Endothelial cell of umbilical vein (primary cell): ENCODE data around the gene NDUFS5. TPM values are rescaled to one million over a fixed set of nuclear protein-coding genes. Genes with fewer than 3 reads are reported as not detected.

Experiments
- BruUV-seq: library from RNA; stranded (reverse); fragments of 400-500 nt; replicated peaks from 2 replicates; lab custom pipeline; 2021; lab: Mats Ljungman, UMichigan
- CTCF ChIA-PET: fragments of 300-600, 350-600 bp; sonication (Branson Sonifier 250); formaldehyde crosslinking; loops from one replicate; lab custom pipeline; 2021; ENCODE audit warnings: antibody characterized with exemption, inconsistent platforms; lab: Charles Lee
- POLR2A ChIA-PET: fragments of 300-600, 350-600 bp; sonication (Branson Sonifier 250); formaldehyde crosslinking; loops from one replicate; lab custom pipeline; 2021; ENCODE audit warnings: antibody characterized with exemption, inconsistent platforms; lab: Charles Lee
- DNase-seq: peaks from one replicate; pipeline ENCODE4 v3.0.0-alpha.2; 2011; ENCODE audit warnings: low read depth, low spot score
- FAIRE-seq: peaks from 2 replicates; lab custom pipeline; 2011; peaks lifted over from hg19 to GRCh38; lab: Jason Lieb, UNC
- H2AFZ ChIP-seq: 2 replicates; pipeline ENCODE4 v1.6.0; 2012; ENCODE audit warnings: low read depth, low read length, control low read depth, inconsistent platforms
- H3K27ac ChIP-seq: 2 replicates; pipeline ENCODE4 v1.5.1; 2011; ENCODE audit warnings: low read depth, mild to moderate bottlenecking, control low read depth, low read length, moderate library complexity; ENCODE audit not compliant: insufficient read depth
- H3K27me3 ChIP-seq, 2 experiments: 2 replicates each; pipeline versions ENCODE4 v1.6.0 to v1.6.1; 2011; ENCODE audit warnings: low read length in 2 of 2, mixed read lengths in 1 of 2; ENCODE audit not compliant: control insufficient read depth in 2 of 2, insufficient read depth in 2 of 2
- H3K36me3 ChIP-seq, 2 experiments: 2 replicates in 1 of 2; 3 replicates in 1 of 2; pipeline ENCODE4 v1.5.1; 2011; ENCODE audit warnings: low read length in 2 of 2, mild to moderate bottlenecking in 1 of 2, moderate library complexity in 1 of 2; ENCODE audit not compliant: control insufficient read depth in 2 of 2, insufficient read depth in 2 of 2; ENCODE audit errors: extremely low read depth in 1 of 2
- H3K4me1 ChIP-seq: 3 replicates; pipeline ENCODE4 v1.5.1; 2011; ENCODE audit warnings: mild to moderate bottlenecking, low read length; ENCODE audit not compliant: control insufficient read depth, insufficient read depth; ENCODE audit errors: extremely low read depth
- H3K4me2 ChIP-seq: 2 replicates; pipeline ENCODE4 v1.6.1; 2011; ENCODE audit warnings: low read length, control low read depth, mixed read lengths; ENCODE audit not compliant: insufficient read depth
- H3K4me3 ChIP-seq, 3 experiments: fragments of 200-600 bp in 1 of 3; sonication (generic), shearing (Covaris generic) in 1 of 3; replicated peaks in 1 of 3; 2 replicates each; pipeline ENCODE4 v1.5.1; 2011 to 2016; ENCODE audit warnings: control low read depth in 3 of 3, low read length in 3 of 3, mild to moderate bottlenecking in 2 of 3, inconsistent platforms in 1 of 3, low read depth in 1 of 3, moderate library complexity in 1 of 3; ENCODE audit not compliant: insufficient read depth in 1 of 3
- H3K79me2 ChIP-seq: 2 replicates; pipeline ENCODE4 v1.6.0; 2012; ENCODE audit warnings: low read length, inconsistent platforms; ENCODE audit not compliant: control insufficient read depth, insufficient read depth
- H3K9ac ChIP-seq: replicated peaks from 2 replicates; pipeline ENCODE3; 2011; ENCODE audit warnings: low read length, control low read depth; ENCODE audit not compliant: insufficient read depth; ENCODE audit errors: extremely low read depth
- H3K9me1 ChIP-seq: replicated peaks from 3 replicates; pipeline ENCODE4 v1.6.0; 2011; ENCODE audit warnings: mild to moderate bottlenecking, low read length; ENCODE audit not compliant: control insufficient read depth, insufficient read depth; ENCODE audit errors: extremely low read depth
- H3K9me3 ChIP-seq: replicated peaks from 2 replicates; pipeline ENCODE4 v1.5.1; 2012; ENCODE audit warnings: low read length, inconsistent platforms; ENCODE audit not compliant: control insufficient read depth, insufficient read depth
- H4K20me1 ChIP-seq: replicated peaks from 2 replicates; pipeline ENCODE3; 2011; ENCODE audit warnings: mild to moderate bottlenecking, low read length; ENCODE audit not compliant: control insufficient read depth, insufficient read depth; ENCODE audit errors: extremely low read depth
- CTCF ChIP-seq, 2 donors: IDR thresholded peaks; 1 replicate in 1 of 2; 2 replicates in 1 of 2; pipeline ENCODE4 v1.5.1; 2011; ENCODE audit warnings: low read length in 2 of 2, mild to moderate bottlenecking in 2 of 2, moderate library complexity in 2 of 2, control low read depth in 1 of 2, inconsistent platforms in 1 of 2, low read depth in 1 of 2; ENCODE audit not compliant: insufficient read depth in 1 of 2; ENCODE audit errors: extremely low read depth in 1 of 2
- EZH2 ChIP-seq: IDR thresholded peaks from 2 replicates; pipeline ENCODE4 v1.6.1; 2012; ENCODE audit warnings: borderline replicate concordance, low read depth, mild to moderate bottlenecking, moderate library complexity, low read length, inconsistent platforms; ENCODE audit not compliant: severe bottlenecking
- FOS ChIP-seq: IDR thresholded peaks from 2 replicates; pipeline ENCODE4 v1.6.1; 2011; ENCODE audit warnings: mild to moderate bottlenecking, low read length, moderate library complexity, borderline replicate concordance; ENCODE audit not compliant: insufficient read depth
- GATA2 ChIP-seq: IDR thresholded peaks from 2 replicates; pipeline ENCODE4 v1.7.0; 2011; ENCODE audit warnings: low read depth, mild to moderate bottlenecking, moderate library complexity, mixed read lengths, low read length; ENCODE audit not compliant: insufficient read length, insufficient read depth
- JUN ChIP-seq: IDR thresholded peaks from 2 replicates; pipeline ENCODE4 v1.6.1; 2011; ENCODE audit warnings: borderline replicate concordance, low read depth; ENCODE audit not compliant: insufficient read length, insufficient read depth
- MAX ChIP-seq: IDR thresholded peaks from 2 replicates; pipeline ENCODE4 v1.6.1; 2011; ENCODE audit not compliant: insufficient read depth, insufficient read length
- MYC ChIP-seq: IDR thresholded peaks from one replicate; pipeline ENCODE4 v1.6.1; 2011; ENCODE audit warnings: mild to moderate bottlenecking, low read depth, low read length
- POLR2A ChIP-seq: IDR thresholded peaks from 2 replicates; pipeline ENCODE4 v1.6.1; 2012; ENCODE audit warnings: low read depth, mild to moderate bottlenecking, control low read depth, low read length
- POLR2AphosphoS5 ChIP-seq: IDR thresholded peaks from 2 replicates; pipeline ENCODE4 v1.6.1; 2012; ENCODE audit warnings: low read depth, mild to moderate bottlenecking, control low read depth, low read length, moderate library complexity; ENCODE audit not compliant: insufficient read depth
- dilution Hi-C: fragments of 300-500 bp; cut with MboI; formaldehyde crosslinking; loops from one replicate; pipeline ENCODE4 v1.15.0; 2019; ENCODE audit warnings: low sequenced_read_pairs; ENCODE audit not compliant: extremely low pct_ligation_motif_present
- intact Hi-C: fragments of 100-400 bp; cut with micrococcal nuclease; formaldehyde crosslinking; loops from one replicate; pipeline ENCODE4 v1.10.0; 2022
- polyA plus RNA-seq, 4 experiments: library from polyadenylated mRNA; depleted of rRNA in 3 of 4; stranded (reverse) in 3 of 4; unstranded in 1 of 4; fragments of >200 nt; gene quantifications; 2 replicates each; pipeline versions ENCODE4 v1.2.1 to v1.2.3, GENCODE V29; 2011 to 2012; ENCODE audit warnings: missing spikeins in 1 of 4
- total RNA-seq: library from RNA; stranded (reverse); gene quantifications from 2 replicates; pipeline ENCODE4 v1.2.3, GENCODE V29; 2021

NDUFS5 gene
- total and polyA plus RNA-seq, 2 donors (not counting 3 experiments of a cell fraction or from before 2014, with no cell fraction given): 327 to 710 TPM

- DNase-seq (no peak), FAIRE-seq (no peak)
- no peak overlapping the region for H3K4me2 ChIP-seq
- intact Hi-C loops (no loop called here), dilution Hi-C loops (no loop called here)
- peaks cover 9% of the 10 kb centered on the region for H3K79me2 ChIP-seq
- H3K36me3 ChIP-seq: peaks cover 28 to 32% of the 10 kb centered on the region in 2 experiments
- no peak overlapping the region for H3K9ac ChIP-seq
- H2AFZ ChIP-seq: no peak overlapping the region
- no peaks in the 10 kb centered on the region for H3K9me1 ChIP-seq
- POLR2A ChIA-PET: no interaction called here
- no peaks in the 10 kb centered on the region for H3K27me3 ChIP-seq
- no TSS peak for BruUV-seq
- peaks cover 4% of the 10 kb centered on the region for H4K20me1 ChIP-seq
- peak; percentile 25 for TF ChIP-seq JUN
- TF ChIP-seq GATA2: no peak
- no peak for TF ChIP-seq MYC
- TF ChIP-seq EZH2: no peak
- TF ChIP-seq FOS: peak; percentile 33
- H3K4me3 ChIP-seq: no peak overlapping the region
- no peak overlapping the region for H3K27ac ChIP-seq
- no peaks in the 10 kb centered on the region for H3K9me3 ChIP-seq
- CTCF ChIA-PET: interaction anchor here (0.7 kb wide), 1 partner anchor 88 kb away, joined by 3 read pairs; no protein-coding TSS in a partner anchor
- no peaks in the 10 kb centered on the region for H3K4me1 ChIP-seq
Measured at GRCh38 chr1:39003794-39004193, 22.4 kb upstream of the NDUFS5 start.

GRCh38 chr1:39006287-39006686, 19.9 kb upstream of the NDUFS5 start:
- no peak overlapping the region for H3K9ac ChIP-seq
- H3K9me1 ChIP-seq: no peaks in the 10 kb centered on the region
- ChIA-PET CTCF (interaction anchor here (1.2 to 2.3 kb wide), 2 partner anchors 84 to 86 kb away, joined by 4 to 9 read pairs; no protein-coding TSS in a partner anchor), POLR2A (no interaction called here)
- BruUV-seq: no TSS peak
- dilution Hi-C loops (no loop called here), intact Hi-C loops (no loop called here)
- no peak for TF ChIP-seq EZH2
- TF ChIP-seq MYC: no peak
- no peak for TF ChIP-seq FOS
- TF ChIP-seq JUN: no peak
- no peak for TF ChIP-seq POLR2A
- no peak for TF ChIP-seq GATA2
- TF ChIP-seq CTCF (IDR thresholded peaks at IDR 0.05; ENCODE audit: extremely low read depth in 1 of 2, insufficient read depth in 1 of 2, low read depth in 1 of 2, low read length in 2 of 2): no peak
- no peak for TF ChIP-seq POLR2AphosphoS5
- TF ChIP-seq MAX: no peak
- H4K20me1 ChIP-seq: no peaks in the 10 kb centered on the region
- no peaks in the 10 kb centered on the region for H3K9me3 ChIP-seq
- no peak overlapping the region for H2AFZ ChIP-seq
- H3K36me3 ChIP-seq: peaks cover 24 to 30% of the 10 kb centered on the region in 2 experiments
- no peak for FAIRE-seq
- no peak overlapping the region for H3K27ac ChIP-seq
- H3K27me3 ChIP-seq: no peaks in the 10 kb centered on the region
- H3K4me2 ChIP-seq: no peak overlapping the region
- peaks cover 2% of the 10 kb centered on the region for H3K79me2 ChIP-seq
- H3K4me1 ChIP-seq: no peaks in the 10 kb centered on the region
- DNase-seq: no peak
- H3K4me3 ChIP-seq: no peak overlapping the region
